Aorta (tissue), 5 donors: ENCODE results near the gene SHC2. TPM values are rescaled to one million over a fixed set of nuclear protein-coding genes. Genes with fewer than 3 reads are reported as not detected.

Experiments used
- ATAC-seq: fragments of 200-7000 bp; cut with Tn5 transposase; one replicate; pipeline ENCODE4 v1.9.1; 2022; ENCODE audit warnings: moderate library complexity; ENCODE audit not compliant: low FRiP score
- DNase-seq, 2 donors: peaks; one replicate each; pipeline ENCODE4 v3.0.0-alpha.2; 2020
- H3K27ac ChIP-seq, 2 donors: one replicate each; pipeline ENCODE4 v1.5.1; 2013; ENCODE audit warnings: low read length in 2 of 2, mild to moderate bottlenecking in 2 of 2, moderate library complexity in 2 of 2, control low read depth in 1 of 2, inconsistent platforms in 1 of 2, low read depth in 1 of 2
- H3K27me3 ChIP-seq, 2 donors: one replicate each; pipeline ENCODE4 v1.6.1; 2013; ENCODE audit warnings: control low read depth in 1 of 2, low read length in 1 of 2, mild to moderate bottlenecking in 1 of 2, moderate library complexity in 1 of 2; ENCODE audit not compliant: insufficient read depth in 2 of 2, control insufficient read depth in 1 of 2
- H3K36me3 ChIP-seq, 2 donors: one replicate each; pipeline ENCODE4 v1.6.1; 2013; ENCODE audit warnings: control low read depth in 1 of 2, low read length in 1 of 2, mild to moderate bottlenecking in 1 of 2; ENCODE audit not compliant: insufficient read depth in 2 of 2, control insufficient read depth in 1 of 2
- H3K4me1 ChIP-seq, 2 donors: one replicate each; pipeline ENCODE4 v1.6.1; 2013; ENCODE audit warnings: low read length in 2 of 2, control low read depth in 1 of 2, mild to moderate bottlenecking in 1 of 2, moderate library complexity in 1 of 2; ENCODE audit not compliant: insufficient read depth in 2 of 2, control insufficient read depth in 1 of 2
- H3K4me3 ChIP-seq, 2 donors: one replicate each; pipeline ENCODE4 v1.5.1; 2013; ENCODE audit warnings: low read length in 2 of 2, control low read depth in 1 of 2, mild to moderate bottlenecking in 1 of 2
- H3K9me3 ChIP-seq: one replicate; pipeline ENCODE4 v1.6.1; 2013; ENCODE audit warnings: mild to moderate bottlenecking, low read length; ENCODE audit not compliant: control insufficient read depth
- WGBS, 2 donors: extraction: QIAGEN DNeasy Blood & Tissue Kit; methylation state at CpG; one replicate each; pipeline ENCODE4 v1.1.7; 2013; 5-methylcytosine and 5-hydroxymethylcytosine counted together
- intact Hi-C, 2 donors: fragments of 100-400 bp; cut with DNase I; formaldehyde crosslinking; loops; one replicate each; pipeline versions ENCODE4 v1.14.2 to v1.15.0; 2022
- polyA plus RNA-seq, 2 donors: library from polyadenylated mRNA; stranded (reverse); fragments of 200-250 nt; gene quantifications; one replicate each; pipeline ENCODE4 v1.2.3, GENCODE V29; 2013
- total RNA-seq, 2 donors: library from RNA; stranded (reverse); fragmentation: NEBNext Ultra II Directional; extraction: Animal tissue kit (Norgen Biotek cat#: 25700); gene quantifications; one replicate each; pipeline ENCODE4 v1.2.1, GENCODE V29; 2021
- donor health status: healthy with polysubstance abuse.
- donor health status: Bipolar disorder and iron deficiency.
- donor health status: DM: no; HTN: no; CAD: no.
- donor health status: DM: no; HTN: no; CAD: no.
- donor health status: DM: yes; HTN: yes; CAD: no.

Gene SHC2
- total and polyA plus RNA-seq, 4 donors: 7.3 to 31.4 (median 10.3) TPM

GRCh38 chr19:498977-499623 lies 38.3 kb upstream of the SHC2 start:
- no peaks in the 10 kb centered on the region for H3K36me3 ChIP-seq
- intact Hi-C loops: no loop called here
- WGBS, 2 donors: 74 to 79% methylated on average over 30 to 31 of the region's 31 CpGs
- H3K27me3 ChIP-seq: no peaks in the 10 kb centered on the region
- H3K4me3 ChIP-seq: no peak overlapping the region
- no peaks in the 10 kb centered on the region for H3K4me1 ChIP-seq
- H3K27ac ChIP-seq: no peak overlapping the region
- H3K9me3 ChIP-seq: no peaks in the 10 kb centered on the region
- DNase-seq (no peak), ATAC-seq (no peak)

GRCh38 chr19:498511-498891 lies 37.7 kb upstream of the SHC2 start:
- H3K27ac ChIP-seq: no peak overlapping the region
- no peaks in the 10 kb centered on the region for H3K27me3 ChIP-seq
- H3K4me3 ChIP-seq: no peak overlapping the region
- no peak for DNase-seq
- WGBS, 2 donors: 8 to 9% methylated on average over 17 to 26 of the region's 26 CpGs
- H3K9me3 ChIP-seq: no peaks in the 10 kb centered on the region
- no peaks in the 10 kb centered on the region for H3K4me1 ChIP-seq
- no peaks in the 10 kb centered on the region for H3K36me3 ChIP-seq
- no peak for ATAC-seq
- intact Hi-C loops: no loop called here

- no peak overlapping the region for H3K4me3 ChIP-seq
Measured at GRCh38 chr19:497869-498510, 37.2 kb upstream of the SHC2 start.

GRCh38 chr19:497491-497868 lies 36.6 kb upstream of the SHC2 start:
- Histone ChIP-seq H3K27ac (no peak overlapping the region), H3K4me3 (no peak overlapping the region), H3K9me3 (no peaks in the 10 kb centered on the region), H3K4me1 (no peaks in the 10 kb centered on the region), H3K27me3 (no peaks in the 10 kb centered on the region), H3K36me3 (no peaks in the 10 kb centered on the region)
- no peak for ATAC-seq
- DNase-seq: no peak
- intact Hi-C loops: no loop called here
- WGBS, 2 donors: 2 to 4% methylated on average over 15 to 36 of the region's 36 CpGs

More at GRCh38 chr19:497869-498510, 37.2 kb upstream of the SHC2 start:
- H3K27me3 ChIP-seq: no peaks in the 10 kb centered on the region
- no peaks in the 10 kb centered on the region for H3K9me3 ChIP-seq
- 1 to 2% methylated on average over 31 to 50 of the region's 50 CpGs for WGBS, 2 donors
- no peak for DNase-seq
- no peak for ATAC-seq
- intact Hi-C loops: no loop called here
- no peak overlapping the region for H3K27ac ChIP-seq
- no peaks in the 10 kb centered on the region for H3K4me1 ChIP-seq
- H3K36me3 ChIP-seq: no peaks in the 10 kb centered on the region

GRCh38 chr19:496986-497385 lies 36.2 kb upstream of the SHC2 start:
- ATAC-seq: no peak

GRCh38 chr19:496112-496665 lies 35.4 kb upstream of the SHC2 start, which contains the start of gene MADCAM1:
TSS of gene MADCAM1 (plus strand) at chr19:496486. CDS start at chr19:496500, 14 bp downstream.
- WGBS, 2 donors: 5 to 6% methylated on average over 32 to 33 of the region's 33 CpGs
- H3K27me3 ChIP-seq: no peaks in the 10 kb centered on the region
- no peaks in the 10 kb centered on the region for H3K36me3 ChIP-seq
- no peaks in the 10 kb centered on the region for H3K9me3 ChIP-seq
- no peaks in the 10 kb centered on the region for H3K4me1 ChIP-seq
- H3K4me3 ChIP-seq: no peak within 1 kb of the TSS
- DNase-seq (no peak), ATAC-seq (no peak)
- H3K27ac ChIP-seq: no peak within 1 kb of the TSS
- intact Hi-C loops: no loop called here

More at GRCh38 chr19:496986-497385, 36.2 kb upstream of the SHC2 start:
- Histone ChIP-seq H3K9me3 (no peaks in the 10 kb centered on the region), H3K36me3 (no peaks in the 10 kb centered on the region), H3K4me3 (no peak overlapping the region), H3K4me1 (no peaks in the 10 kb centered on the region), H3K27ac (no peak overlapping the region), H3K27me3 (no peaks in the 10 kb centered on the region)
- 7 to 8% methylated on average over 4 to 18 of the region's 18 CpGs for WGBS, 2 donors
- intact Hi-C loops: no loop called here
- no peak for DNase-seq

GRCh38 chr19:495402-496111 lies 34.7 kb upstream of the SHC2 start:
- intact Hi-C loops: no loop called here

GRCh38 chr19:495081-495401 lies 34.2 kb upstream of the SHC2 start:
- no peak for DNase-seq

More at GRCh38 chr19:495402-496111, 34.7 kb upstream of the SHC2 start:
- Histone ChIP-seq H3K4me1 (no peaks in the 10 kb centered on the region), H3K4me3 (no peak overlapping the region), H3K36me3 (no peaks in the 10 kb centered on the region), H3K27ac (no peak overlapping the region), H3K9me3 (no peaks in the 10 kb centered on the region), H3K27me3 (no peaks in the 10 kb centered on the region)
- 15% methylated on average over 32 of the region's 32 CpGs for WGBS, 2 donors
- ATAC-seq (no peak), DNase-seq (no peak)

More at GRCh38 chr19:495081-495401, 34.2 kb upstream of the SHC2 start:
- WGBS, 2 donors: 47 to 52% methylated on average over 10 of the region's 10 CpGs
- Histone ChIP-seq H3K4me1 (no peaks in the 10 kb centered on the region), H3K27me3 (no peaks in the 10 kb centered on the region), H3K36me3 (no peaks in the 10 kb centered on the region), H3K4me3 (no peak overlapping the region), H3K27ac (no peak overlapping the region), H3K9me3 (no peaks in the 10 kb centered on the region)
- no peak for ATAC-seq
- intact Hi-C loops: no loop called here
